Measurements from ENCODE around the gene CASTOR1.

- TF ChIP-seq CTCF (conservative IDR thresholded peaks at IDR 0.05; ENCODE audit: low read depth, low read length) (no peak), EZH2 (IDR thresholded peaks at IDR 0.05; ENCODE audit: borderline replicate concordance, low read depth, low read length, poor library complexity, severe bottlenecking) (no peak)
Observed at GRCh38 chr22:30284666-30285065, 4.6 kb downstream of the CASTOR1 start.
